PC-9 (cell line): ENCODE measurements around the gene GDF7. TPM values are rescaled to one million over a fixed set of nuclear protein-coding genes. Genes with fewer than 3 reads are reported as not detected.

Experiments used
- BruUV-seq: library from RNA; stranded (reverse); fragments of 400-500 nt; replicated peaks from 2 replicates; lab custom pipeline; 2021; lab: Mats Ljungman, UMichigan
- CTCF ChIA-PET: fragments of 300-600 bp; sonication (Branson Sonifier 250); formaldehyde crosslinking; loops from one replicate; lab custom pipeline; 2022; ENCODE audit warnings: antibody characterized with exemption; lab: Charles Lee
- POLR2A ChIA-PET: fragments of 300-600 bp; sonication (Branson Sonifier 250); formaldehyde crosslinking; loops from one replicate; lab custom pipeline; 2022; ENCODE audit warnings: antibody characterized with exemption; ENCODE audit not compliant: unreplicated experiment; lab: Charles Lee
- DNase-seq, 2 experiments: peaks; one replicate each; pipeline versions ENCODE4 v3.0.0 to v3.0.0-alpha.2; 2015 to 2022; ENCODE audit warnings: mixed read lengths in 1 of 2
- H2AFZ ChIP-seq: fragments of 200-600 bp; sonication (generic); 2 replicates; pipeline ENCODE4 v1.8.1; 2017; ENCODE audit warnings: antibody characterized with exemption
- H3F3A ChIP-seq: fragments of 200-600 bp; sonication (generic); 2 replicates; pipeline ENCODE4 v1.8.1; 2017; ENCODE audit warnings: antibody characterized with exemption, mild to moderate bottlenecking, low read depth; ENCODE audit not compliant: insufficient read depth
- H3K27ac ChIP-seq: fragments of 200-600 bp; sonication (generic); 2 replicates; pipeline ENCODE4 v1.6.1; 2016; ENCODE audit warnings: mixed run types
- H3K27me3 ChIP-seq: fragments of 200-600 bp; sonication (generic); 2 replicates; pipeline ENCODE4 v1.6.1; 2016; ENCODE audit warnings: low read depth, mixed run types; ENCODE audit not compliant: insufficient read depth
- H3K36me3 ChIP-seq: fragments of 200-600 bp; sonication (generic); 2 replicates; pipeline ENCODE4 v1.6.1; 2016; ENCODE audit warnings: low read depth, mixed run types
- H3K4me1 ChIP-seq: fragments of 200-600 bp; sonication (generic); replicated peaks from 2 replicates; pipeline ENCODE4 v1.6.1; 2016; ENCODE audit warnings: mixed run types; ENCODE audit not compliant: insufficient read depth
- H3K4me2 ChIP-seq: fragments of 200-600 bp; sonication (generic); 2 replicates; pipeline ENCODE4 v1.6.1; 2017; ENCODE audit warnings: mixed run types
- H3K4me3 ChIP-seq: fragments of 200-600 bp; sonication (generic); 2 replicates; pipeline ENCODE4 v1.6.1; 2016; ENCODE audit warnings: mixed run types
- H3K79me2 ChIP-seq: fragments of 200-600 bp; sonication (generic); 2 replicates; pipeline ENCODE4 v1.6.1; 2017; ENCODE audit warnings: low read depth, mixed run types
- H3K9me2 ChIP-seq: fragments of 200-600 bp; sonication (generic); 2 replicates; pipeline ENCODE4 v1.8.1; 2017; ENCODE audit warnings: mild to moderate bottlenecking; ENCODE audit not compliant: insufficient read depth
- H3K9me3 ChIP-seq: fragments of 200-600 bp; sonication (generic); 2 replicates; pipeline ENCODE4 v1.8.1; 2016; ENCODE audit warnings: low read depth; ENCODE audit not compliant: insufficient read depth
- H4K20me1 ChIP-seq: fragments of 200-600 bp; sonication (generic); 2 replicates; pipeline ENCODE4 v1.8.1; 2017; ENCODE audit not compliant: insufficient read depth
- CTCF ChIP-seq: fragments of 200-600 bp; sonication (generic); conservative IDR thresholded peaks from 2 replicates; pipeline ENCODE4 v1.6.1; 2017; ENCODE audit warnings: mixed run types, antibody characterized with exemption, mild to moderate bottlenecking, moderate library complexity
- EZH2 ChIP-seq: fragments of 200-600 bp; sonication (generic); IDR thresholded peaks from 2 replicates; pipeline ENCODE4 v1.8.0; 2017; ENCODE audit warnings: antibody characterized with exemption, low read depth
- intact Hi-C: fragments of 100-400 bp; cut with micrococcal nuclease; formaldehyde crosslinking; loops from one replicate; pipeline ENCODE4 v1.10.0; 2022; ENCODE audit not compliant: unreplicated experiment
- total RNA-seq: library from RNA; stranded (reverse); gene quantifications from 2 replicates; pipeline ENCODE4 v1.2.3, GENCODE V29; 2021

The GDF7 gene
- total RNA-seq, 1 experiment from 2014 or later: 0.04 TPM

- Histone ChIP-seq H3K27ac (no peak overlapping the region), H3K36me3 (no peaks in the 10 kb centered on the region), H3K4me3 (peak overlapping the region; percentile 69), H3K27me3 (no peaks in the 10 kb centered on the region), H3K9me2 (no peaks in the 10 kb centered on the region), H4K20me1 (no peaks in the 10 kb centered on the region), H3K4me1 (peaks cover 12% of the 10 kb centered on the region), H3F3A (no peaks in the 10 kb centered on the region), H3K4me2 (peak overlapping the region; percentile 92), H3K79me2 (no peaks in the 10 kb centered on the region), H2AFZ (peak overlapping the region; percentile 86), H3K9me3 (no peaks in the 10 kb centered on the region)
- POLR2A ChIA-PET: interaction anchor here (0.5 to 1.0 kb wide), 2 partner anchors 10 to 294 kb away, joined by 5 to 6 read pairs; no protein-coding TSS in a partner anchor
- intact Hi-C loops: no loop called here
- TF ChIP-seq CTCF: no peak
- no peak for TF ChIP-seq EZH2
- BruUV-seq: TSS peak; percentile 72
- DNase-seq: no peak
- CTCF ChIA-PET: interaction anchor here (0.5 to 1.7 kb wide), 4 partner anchors 173 to 267 kb away, joined by 4 to 7 read pairs (median 5); partner anchors contain the start of gene LDAH
These were observed 16.5 kb upstream of the GDF7 start for GRCh38 chr2:20650393-20650876.

- CTCF ChIA-PET: interaction anchor here (0.5 to 1.7 kb wide), 9 partner anchors 9 to 367 kb away, joined by 3 to 8 read pairs (median 4); partner anchors contain the start of gene LDAH
- Histone ChIP-seq H4K20me1 (no peaks in the 10 kb centered on the region), H3K9me3 (no peaks in the 10 kb centered on the region), H3K4me3 (peak within 1 kb of the TSS; percentile 69), H3K36me3 (no peaks in the 10 kb centered on the region), H3K27ac (no peak within 1 kb of the TSS), H3K9me2 (no peaks in the 10 kb centered on the region), H3K4me2 (peak within 1 kb of the TSS; percentile 92), H3K4me1 (peaks cover 12% of the 10 kb centered on the region), H2AFZ (peak within 1 kb of the TSS; percentile 95), H3K79me2 (no peaks in the 10 kb centered on the region), H3K27me3 (no peaks in the 10 kb centered on the region), H3F3A (no peaks in the 10 kb centered on the region)
- intact Hi-C loops: no loop called here
- DNase-seq: peak; percentile 56 to 91
- TF ChIP-seq CTCF (peak; percentile 63; the same call in 1 of the 2 replicates), EZH2 (no peak)
- TSS peak; percentile 87 for BruUV-seq
- POLR2A ChIA-PET: interaction anchor here (0.5 to 1.0 kb wide), 7 partner anchors 10 to 295 kb away, joined by 3 to 25 read pairs (median 4); no protein-coding TSS in a partner anchor
These were observed 15.8 kb upstream of the GDF7 start, which contains the start of gene HS1BP3 for GRCh38 chr2:20650877-20651730. Gene HS1BP3 (minus strand): TSS chr2:20651098. CDS start chr2:20651063, 35 bp downstream.

DNA sequence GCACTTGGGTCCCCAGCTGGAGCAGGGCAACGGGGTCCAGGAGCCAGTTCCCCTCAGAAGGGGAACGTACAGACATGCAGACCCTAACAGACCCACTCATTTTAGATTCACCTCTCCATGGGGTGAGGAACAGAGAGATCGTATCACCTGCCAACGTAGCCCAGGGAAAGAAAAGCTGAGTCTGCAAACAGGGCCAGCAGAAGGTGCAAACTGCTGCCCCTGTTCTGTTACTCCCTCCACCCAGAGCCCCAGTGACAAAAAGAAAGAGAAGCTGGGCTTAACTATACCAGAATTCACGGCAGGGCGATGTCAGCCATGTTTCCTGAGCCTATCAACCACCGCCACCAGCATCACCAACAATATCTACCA lies 15.2 kb upstream of the GDF7 start:
- no TSS peak for BruUV-seq
- peak overlapping the region; percentile 95 for H2AFZ ChIP-seq
- intact Hi-C loops: no loop called here
- peak overlapping the region; percentile 92 for H3K4me2 ChIP-seq
- H3K4me1 ChIP-seq: peaks cover 12% of the 10 kb centered on the region
- TF ChIP-seq EZH2 (no peak), CTCF (no peak)
- H4K20me1 ChIP-seq: no peaks in the 10 kb centered on the region
- H3K27me3 ChIP-seq: no peaks in the 10 kb centered on the region
- no peaks in the 10 kb centered on the region for H3K79me2 ChIP-seq
- no peak for DNase-seq
- no peaks in the 10 kb centered on the region for H3K9me2 ChIP-seq
- CTCF ChIA-PET: interaction anchor here (0.6 to 1.7 kb wide), 6 partner anchors 9 to 368 kb away, joined by 3 to 8 read pairs (median 4); partner anchors contain the start of gene LDAH
- H3K36me3 ChIP-seq: no peaks in the 10 kb centered on the region
- H3K4me3 ChIP-seq: peak overlapping the region; percentile 69; the same call in 1 of the 2 replicates
- H3K9me3 ChIP-seq: no peaks in the 10 kb centered on the region
- H3K27ac ChIP-seq: no peak overlapping the region
- POLR2A ChIA-PET: interaction anchor here (0.5 to 0.7 kb wide), 3 partner anchors 34 to 236 kb away, joined by 3 to 4 read pairs (median 4); no protein-coding TSS in a partner anchor
- H3F3A ChIP-seq: no peaks in the 10 kb centered on the region
